Astrocyte (in vitro differentiated cells and primary cell): ENCODE measurements around the gene COL19A1. TPM values are rescaled to one million over a fixed set of nuclear protein-coding genes. Genes with fewer than 3 reads are reported as not detected.

Source experiments
- DNase-seq: peaks from one replicate; pipeline ENCODE4 v3.0.0-alpha.2; 2010; ENCODE audit warnings: low read depth
- FAIRE-seq: peaks from 2 replicates; lab custom pipeline; 2011; peaks lifted over from hg19 to GRCh38; lab: Jason Lieb, UNC
- H2AFZ ChIP-seq: 2 replicates; pipeline ENCODE4 v1.6.0; 2012; ENCODE audit warnings: low read depth, low read length, inconsistent platforms
- H3K27ac ChIP-seq: 2 replicates; pipeline ENCODE4 v1.5.1; 2011; ENCODE audit warnings: low read depth, low read length, inconsistent platforms
- H3K27me3 ChIP-seq: 2 replicates; pipeline ENCODE4 v1.6.0; 2011; ENCODE audit warnings: low read length, inconsistent platforms; ENCODE audit not compliant: insufficient read depth
- H3K36me3 ChIP-seq: 2 replicates; pipeline ENCODE4 v1.5.1; 2011; ENCODE audit warnings: low read length, inconsistent platforms; ENCODE audit not compliant: insufficient read depth
- H3K4me1 ChIP-seq: 2 replicates; pipeline ENCODE4 v1.5.1; 2011; ENCODE audit warnings: low read length, inconsistent platforms; ENCODE audit not compliant: insufficient read depth
- H3K4me2 ChIP-seq: 2 replicates; pipeline ENCODE4 v1.6.0; 2012; ENCODE audit warnings: low read length, inconsistent platforms
- H3K4me3 ChIP-seq: 2 replicates; pipeline ENCODE4 v1.5.1; 2011; ENCODE audit warnings: low read depth, mild to moderate bottlenecking, low read length, inconsistent platforms; ENCODE audit not compliant: insufficient read depth
- H3K79me2 ChIP-seq: 2 replicates; pipeline ENCODE4 v1.6.0; 2012; ENCODE audit warnings: mild to moderate bottlenecking, low read length, inconsistent platforms; ENCODE audit not compliant: insufficient read depth
- H3K9ac ChIP-seq: 2 replicates; pipeline ENCODE4 v1.6.0; 2012; ENCODE audit warnings: mild to moderate bottlenecking, low read length, inconsistent platforms
- H3K9me3 ChIP-seq: 2 replicates; pipeline ENCODE4 v1.5.1; 2012; ENCODE audit warnings: low read depth, mild to moderate bottlenecking, low read length, inconsistent platforms; ENCODE audit not compliant: insufficient read depth
- H4K20me1 ChIP-seq: 2 replicates; pipeline ENCODE4 v1.6.0; 2012; ENCODE audit warnings: low read length, inconsistent platforms; ENCODE audit not compliant: insufficient read depth
- H3K27ac Mint-ChIP-seq: one replicate; pipeline ENCODE4 v1.8.0; 2021; ENCODE audit warnings: mild to moderate bottlenecking, mixed read lengths; ENCODE audit not compliant: unreplicated experiment
- H3K27me3 Mint-ChIP-seq: one replicate; pipeline ENCODE4 v1.8.0; 2021; ENCODE audit warnings: low read depth, mixed read lengths; ENCODE audit not compliant: unreplicated experiment
- H3K36me3 Mint-ChIP-seq: one replicate; pipeline ENCODE4 v1.8.0; 2021; ENCODE audit warnings: low read depth, mixed read lengths; ENCODE audit not compliant: unreplicated experiment
- H3K4me1 Mint-ChIP-seq: one replicate; pipeline ENCODE4 v1.8.0; 2021; ENCODE audit warnings: low read depth, mixed read lengths; ENCODE audit not compliant: unreplicated experiment
- H3K4me3 Mint-ChIP-seq: one replicate; pipeline ENCODE4 v1.8.0; 2021; ENCODE audit warnings: mild to moderate bottlenecking, moderate library complexity, mixed read lengths; ENCODE audit not compliant: unreplicated experiment
- H3K9me3 Mint-ChIP-seq: one replicate; pipeline ENCODE4 v1.8.0; 2021; ENCODE audit warnings: mild to moderate bottlenecking, mixed read lengths; ENCODE audit not compliant: unreplicated experiment
- CTCF ChIP-seq: IDR thresholded peaks from 2 replicates; pipeline ENCODE4 v1.5.1; 2011; ENCODE audit warnings: low read depth, mild to moderate bottlenecking, inconsistent platforms, low read length, moderate library complexity; ENCODE audit not compliant: insufficient read depth
- EZH2 ChIP-seq: IDR thresholded peaks from 2 replicates; pipeline ENCODE4 v1.6.1; 2012; ENCODE audit warnings: mild to moderate bottlenecking, low read length, inconsistent platforms; ENCODE audit not compliant: insufficient read depth
- total RNA-seq: library from RNA; stranded (reverse); gene quantifications from 2 replicates; pipeline ENCODE4 v1.2.1, GENCODE V29; 2021

The COL19A1 gene
- total RNA-seq, 1 donor from 2014 or later, result 0.18 TPM

GRCh38 chr6:70231311-70231710 is 365.0 kb downstream of the COL19A1 start:
- no peak overlapping the region for H3K4me2 ChIP-seq
- H3K9ac ChIP-seq, result no peak overlapping the region
- no peak overlapping the region for H3K27ac ChIP-seq
- no peak overlapping the region for H3K27ac Mint-ChIP-seq
- no peak overlapping the region for H3K4me3 Mint-ChIP-seq
- H3K27me3 Mint-ChIP-seq, result no peaks in the 10 kb centered on the region
- H3K9me3 ChIP-seq, result no peaks in the 10 kb centered on the region
- no peaks in the 10 kb centered on the region for H3K4me1 Mint-ChIP-seq
- TF ChIP-seq CTCF, result no peak
- TF ChIP-seq EZH2, result no peak
- H2AFZ ChIP-seq, result no peak overlapping the region
- FAIRE-seq (no peak), DNase-seq (no peak)
- no peaks in the 10 kb centered on the region for H3K36me3 ChIP-seq
- no peak overlapping the region for H3K4me3 ChIP-seq
- H3K79me2 ChIP-seq, result no peaks in the 10 kb centered on the region
- H3K9me3 Mint-ChIP-seq, result no peaks in the 10 kb centered on the region
- H3K36me3 Mint-ChIP-seq, result no peaks in the 10 kb centered on the region
- H3K27me3 ChIP-seq, result peaks cover 2% of the 10 kb centered on the region
- H4K20me1 ChIP-seq, result no peaks in the 10 kb centered on the region
- no peaks in the 10 kb centered on the region for H3K4me1 ChIP-seq

- Histone ChIP-seq H3K79me2 (no peaks in the 10 kb centered on the region), H3K27me3 (peaks cover 2% of the 10 kb centered on the region), H2AFZ (no peak overlapping the region), H3K27ac (no peak overlapping the region), H3K9me3 (no peaks in the 10 kb centered on the region), H3K4me2 (no peak overlapping the region), H3K9ac (no peak overlapping the region), H3K4me3 (no peak overlapping the region), H3K36me3 (no peaks in the 10 kb centered on the region), H3K4me1 (no peaks in the 10 kb centered on the region), H4K20me1 (no peaks in the 10 kb centered on the region)
- H3K27me3 Mint-ChIP-seq, result no peaks in the 10 kb centered on the region
- no peaks in the 10 kb centered on the region for H3K9me3 Mint-ChIP-seq
- FAIRE-seq (no peak), DNase-seq (no peak)
- TF ChIP-seq CTCF (no peak), EZH2 (no peak)
- H3K4me1 Mint-ChIP-seq, result no peaks in the 10 kb centered on the region
- no peak overlapping the region for H3K27ac Mint-ChIP-seq
- no peaks in the 10 kb centered on the region for H3K36me3 Mint-ChIP-seq
- no peak overlapping the region for H3K4me3 Mint-ChIP-seq
These were observed 368.3 kb downstream of the COL19A1 start for GRCh38 chr6:70234561-70235236.

- no peaks in the 10 kb centered on the region for H3K4me1 Mint-ChIP-seq
- H3K27me3 Mint-ChIP-seq, result no peaks in the 10 kb centered on the region
- Histone ChIP-seq H3K27ac (no peak overlapping the region), H3K9me3 (no peaks in the 10 kb centered on the region), H3K79me2 (no peaks in the 10 kb centered on the region), H3K4me1 (no peaks in the 10 kb centered on the region), H4K20me1 (no peaks in the 10 kb centered on the region), H3K4me3 (no peak overlapping the region), H3K27me3 (no peaks in the 10 kb centered on the region), H3K9ac (no peak overlapping the region), H3K36me3 (no peaks in the 10 kb centered on the region), H2AFZ (no peak overlapping the region), H3K4me2 (no peak overlapping the region)
- DNase-seq (no peak), FAIRE-seq (no peak)
- TF ChIP-seq CTCF (no peak), EZH2 (no peak)
- no peaks in the 10 kb centered on the region for H3K36me3 Mint-ChIP-seq
- H3K9me3 Mint-ChIP-seq, result no peaks in the 10 kb centered on the region
- H3K4me3 Mint-ChIP-seq, result no peak overlapping the region
- H3K27ac Mint-ChIP-seq, result no peak overlapping the region
These were observed 370.0 kb downstream of the COL19A1 start for GRCh38 chr6:70236343-70236742.
